H1 (cell line): ENCODE measurements around the gene NAA10. TPM values are rescaled to one million over a fixed set of nuclear protein-coding genes. Genes with fewer than 3 reads are reported as not detected.

ENCODE experiments used
- CTCF ChIA-PET: fragments of 300-600 bp; sonication (Branson Sonifier 250); formaldehyde crosslinking; loops from one replicate; lab custom pipeline; 2021; ENCODE audit not compliant: partially characterized antibody; lab: Charles Lee
- POLR2A ChIA-PET: fragments of 300-600 bp; sonication (Branson Sonifier 250); formaldehyde crosslinking; loops from one replicate; lab custom pipeline; 2021; ENCODE audit warnings: inconsistent platforms; ENCODE audit not compliant: partially characterized antibody; lab: Charles Lee
- DNase-seq, 2 experiments: peaks; one replicate each; pipeline versions ENCODE4 v3.0.0 to v3.0.0-alpha.2; 2010 to 2022; ENCODE audit warnings: low spot score in 2 of 2, low read depth in 1 of 2, mixed read lengths in 1 of 2
- FAIRE-seq: peaks from 2 replicates; lab custom pipeline; 2011; peaks lifted over from hg19 to GRCh38; lab: Jason Lieb, UNC
- H2AFZ ChIP-seq: 2 replicates; pipeline ENCODE4 v1.8.1; 2012; ENCODE audit warnings: low read length, inconsistent platforms
- H2AK5ac ChIP-seq: 2 replicates; pipeline ENCODE4 v1.6.1; 2013; ENCODE audit warnings: low read depth, low read length
- H2BK120ac ChIP-seq: replicated peaks from 2 replicates; pipeline ENCODE3; 2013; ENCODE audit warnings: low read depth, low read length, inconsistent platforms
- H2BK12ac ChIP-seq: 2 replicates; pipeline ENCODE4 v1.6.1; 2013; ENCODE audit warnings: low read depth, low read length
- H2BK15ac ChIP-seq: 2 replicates; pipeline ENCODE4 v1.6.1; 2013; ENCODE audit warnings: low read length
- H2BK20ac ChIP-seq: 2 replicates; pipeline ENCODE4 v1.6.1; 2013; ENCODE audit warnings: low read length
- H2BK5ac ChIP-seq: 2 replicates; pipeline ENCODE4 v1.6.1; 2013; ENCODE audit warnings: low read depth, low read length
- H3K14ac ChIP-seq: 2 replicates; pipeline ENCODE4 v1.6.1; 2013; ENCODE audit warnings: inconsistent platforms; ENCODE audit not compliant: insufficient read length
- H3K18ac ChIP-seq: 2 replicates; pipeline ENCODE4 v1.6.1; 2013; ENCODE audit warnings: low read length; ENCODE audit errors: extremely low read depth
- H3K23ac ChIP-seq: 2 replicates; pipeline ENCODE4 v1.6.1; 2013; ENCODE audit warnings: inconsistent platforms; ENCODE audit not compliant: insufficient read length
- H3K23me2 ChIP-seq: 2 replicates; pipeline ENCODE4 v1.6.1; 2013; ENCODE audit warnings: low read depth, low read length
- H3K27ac ChIP-seq: 2 replicates; pipeline ENCODE4 v1.6.1; 2011; ENCODE audit warnings: low read depth, low read length, inconsistent platforms
- H3K27me3 ChIP-seq, 4 experiments: replicated peaks in 1 of 4; 1 replicate in 1 of 4; 2 replicates in 3 of 4; pipeline versions ENCODE4 v1.6.1 to v1.8.1; 2011 to 2013; ENCODE audit warnings: low read length in 3 of 4, mild to moderate bottlenecking in 3 of 4, inconsistent platforms in 2 of 4, mixed read lengths in 2 of 4, moderate library complexity in 1 of 4; ENCODE audit not compliant: control insufficient read depth in 3 of 4, insufficient read depth in 3 of 4; ENCODE audit errors: extremely low read depth in 1 of 4
- H3K36me3 ChIP-seq, 4 experiments: 2 replicates each; pipeline versions ENCODE4 v1.6.1 to v1.8.1; 2011 to 2013; ENCODE audit warnings: mild to moderate bottlenecking in 4 of 4, low read length in 3 of 4, moderate library complexity in 2 of 4, control low read depth in 1 of 4, inconsistent platforms in 1 of 4; ENCODE audit not compliant: insufficient read depth in 4 of 4, control insufficient read depth in 2 of 4
- H3K4ac ChIP-seq: replicated peaks from 2 replicates; pipeline ENCODE3; 2013; ENCODE audit warnings: low read length, low read depth, mixed read lengths, inconsistent platforms; ENCODE audit not compliant: insufficient read length
- H3K4me1 ChIP-seq, 4 experiments: replicated peaks in 1 of 4; 1 replicate in 1 of 4; 2 replicates in 3 of 4; pipeline versions ENCODE4 v1.6.1 to v1.8.1; 2011 to 2013; ENCODE audit warnings: low read length in 3 of 4, inconsistent platforms in 2 of 4, mixed read lengths in 1 of 4; ENCODE audit not compliant: insufficient read depth in 4 of 4, control insufficient read depth in 3 of 4
- H3K4me2 ChIP-seq, 2 experiments: 2 replicates each; pipeline versions ENCODE4 v1.6.1 to v1.8.1; 2011 to 2013; ENCODE audit warnings: low read depth in 2 of 2, low read length in 2 of 2, control low read depth in 1 of 2, inconsistent platforms in 1 of 2, mild to moderate bottlenecking in 1 of 2; ENCODE audit not compliant: insufficient read depth in 1 of 2
- H3K4me3 ChIP-seq, 4 experiments: fragments of 200-600, 300-600 bp in 1 of 4; sonication (generic), shearing (Covaris generic), sonication (Bioruptor Twin) in 1 of 4; 2 replicates each; pipeline versions ENCODE4 v1.5.1 to v1.8.1; 2011 to 2016; ENCODE audit warnings: low read length in 4 of 4, low read depth in 3 of 4, control low read depth in 2 of 4, inconsistent platforms in 2 of 4, mild to moderate bottlenecking in 2 of 4, mixed read lengths in 1 of 4, moderate library complexity in 1 of 4; ENCODE audit not compliant: insufficient read depth in 2 of 4; ENCODE audit errors: extremely low read depth in 1 of 4
- H3K56ac ChIP-seq: replicated peaks from 2 replicates; pipeline ENCODE3; 2013; ENCODE audit warnings: low read depth, mild to moderate bottlenecking, mixed read lengths, low read length, inconsistent platforms; ENCODE audit not compliant: insufficient read length
- H3K79me1 ChIP-seq: 2 replicates; pipeline ENCODE4 v1.6.1; 2013; ENCODE audit warnings: low read depth, low read length, control low read depth
- H3K79me2 ChIP-seq, 2 experiments: 2 replicates each; pipeline versions ENCODE4 v1.6.1 to v1.8.1; 2012 to 2013; ENCODE audit warnings: low read length in 2 of 2, mild to moderate bottlenecking in 2 of 2, inconsistent platforms in 1 of 2; ENCODE audit not compliant: insufficient read depth in 2 of 2, control insufficient read depth in 1 of 2
- H3K9ac ChIP-seq, 4 experiments: replicated peaks in 1 of 4; 1 replicate in 1 of 4; 2 replicates in 3 of 4; pipeline versions ENCODE4 v1.6.1 to v1.8.1; 2011 to 2013; ENCODE audit warnings: low read depth in 3 of 4, low read length in 3 of 4, control low read depth in 2 of 4, mild to moderate bottlenecking in 2 of 4, moderate library complexity in 2 of 4, inconsistent platforms in 1 of 4; ENCODE audit errors: extremely low read depth in 1 of 4
- H3K9me3 ChIP-seq, 2 experiments: 2 replicates each; pipeline versions ENCODE4 v1.6.1 to v1.8.1; 2012 to 2013; ENCODE audit warnings: mild to moderate bottlenecking in 2 of 2, moderate library complexity in 2 of 2, control low read depth in 1 of 2, inconsistent platforms in 1 of 2, low read depth in 1 of 2, low read length in 1 of 2, mixed read lengths in 1 of 2; ENCODE audit not compliant: insufficient read depth in 2 of 2
- H4K20me1 ChIP-seq, 2 experiments: replicated peaks in 1 of 2; 2 replicates each; pipeline versions ENCODE3 to v1.8.1; 2011 to 2013; ENCODE audit warnings: inconsistent platforms in 2 of 2, low read length in 2 of 2, mild to moderate bottlenecking in 1 of 2; ENCODE audit not compliant: insufficient read depth in 2 of 2, control insufficient read depth in 1 of 2
- H4K5ac ChIP-seq: 2 replicates; pipeline ENCODE4 v1.6.1; 2013; ENCODE audit warnings: low read length, low read depth, mixed read lengths, inconsistent platforms; ENCODE audit not compliant: insufficient read length
- H4K8ac ChIP-seq: 2 replicates; pipeline ENCODE4 v1.8.0; 2013; ENCODE audit warnings: mild to moderate bottlenecking, moderate library complexity, low read length, inconsistent platforms; ENCODE audit not compliant: insufficient read depth; ENCODE audit errors: extremely low read depth
- H4K91ac ChIP-seq: replicated peaks from 2 replicates; pipeline ENCODE3; 2013; ENCODE audit warnings: low read length, mixed read lengths, inconsistent platforms; ENCODE audit not compliant: insufficient read length
- BACH1 ChIP-seq: IDR thresholded peaks from 2 replicates; pipeline ENCODE4 v1.6.1; 2012; ENCODE audit warnings: low read length, improper control_type of control experiment
- EP300 ChIP-seq, 2 experiments: IDR thresholded peaks; 1 replicate in 1 of 2; 2 replicates in 1 of 2; pipeline ENCODE4 v1.6.1; 2011 to 2012; ENCODE audit warnings: low read depth in 2 of 2, low read length in 2 of 2, mild to moderate bottlenecking in 2 of 2, borderline replicate concordance in 1 of 2, inconsistent platforms in 1 of 2, moderate library complexity in 1 of 2
- EZH2 ChIP-seq: fragments of 200-600 bp; sonication (generic); IDR thresholded peaks from 2 replicates; pipeline ENCODE4 v1.7.1; 2012; ENCODE audit warnings: low read depth, mild to moderate bottlenecking, moderate library complexity, low read length, inconsistent platforms; ENCODE audit not compliant: severe bottlenecking
- JUN ChIP-seq: IDR thresholded peaks from 2 replicates; pipeline ENCODE4 v1.6.1; 2011; ENCODE audit warnings: low read depth, mild to moderate bottlenecking, improper control_type of control experiment, low read length
- KDM4A ChIP-seq: IDR thresholded peaks from one replicate; pipeline ENCODE4 v1.7.1; 2012; ENCODE audit warnings: low read depth, mild to moderate bottlenecking, moderate library complexity, low read length, inconsistent platforms; ENCODE audit not compliant: severe bottlenecking
- MAFK ChIP-seq: IDR thresholded peaks from 2 replicates; pipeline ENCODE4 v1.6.1; 2012; ENCODE audit warnings: low read depth, mild to moderate bottlenecking, improper control_type of control experiment, low read length
- NRF1 ChIP-seq: IDR thresholded peaks from 2 replicates; pipeline ENCODE4 v1.6.1; 2011; ENCODE audit warnings: mild to moderate bottlenecking, low read depth, low read length, improper control_type of control experiment
- POLR2A ChIP-seq, 2 experiments: IDR thresholded peaks; 1 replicate in 1 of 2; 2 replicates in 1 of 2; pipeline ENCODE4 v1.6.1; 2011; ENCODE audit warnings: low read depth in 2 of 2, low read length in 2 of 2, mild to moderate bottlenecking in 2 of 2; ENCODE audit errors: control extremely low read depth in 1 of 2
- SP4 ChIP-seq: IDR thresholded peaks from 2 replicates; pipeline ENCODE4 v1.6.1; 2012; ENCODE audit warnings: low read length, inconsistent platforms
- TBP ChIP-seq: IDR thresholded peaks from 2 replicates; pipeline ENCODE4 v1.6.1; 2011; ENCODE audit warnings: low read depth, low read length, improper control_type of control experiment
- YY1 ChIP-seq: IDR thresholded peaks from 2 replicates; pipeline ENCODE4 v1.6.1; 2011; ENCODE audit warnings: low read depth, mild to moderate bottlenecking, low read length
- WGBS, 2 experiments: shearing (Covaris generic) in 1 of 2; methylation state at CpG; one replicate each; pipeline versions ENCODE4 v1.1.6 to v1.1.7; 2013 to 2015; ENCODE audit warnings: low lambda C conversion rate in 2 of 2, mixed read lengths in 2 of 2, inconsistent platforms in 1 of 2, low coverage in 1 of 2, missing lambda C conversion rate in 1 of 2; ENCODE audit not compliant: insufficient replicate concordance in 2 of 2, insufficient coverage in 1 of 2, insufficient read length in 1 of 2; ENCODE audit errors: extremely low coverage in 1 of 2, missing lambda C conversion rate in 1 of 2; 5-methylcytosine and 5-hydroxymethylcytosine counted together
- polyA plus RNA-seq, 7 experiments: library from polyadenylated mRNA; depleted of rRNA in 3 of 7; stranded (reverse) in 5 of 7; unstranded in 2 of 7; fragments of >200 nt in 5 of 7; fragments of 200-250 nt in 2 of 7; gene quantifications; 1 replicate in 5 of 7; 2 replicates in 1 of 7; 4 replicates in 1 of 7; pipeline versions ENCODE4 v1.2.1 to v1.2.3, GENCODE V29; 2011 to 2013; ENCODE audit warnings: missing spikeins in 2 of 7, mixed read lengths in 2 of 7
- total RNA-seq: library from RNA; stranded (reverse); fragmentation: NEBNext Ultra II Directional; extraction: Animal tissue kit (Norgen Biotek cat#: 25700); gene quantifications from 2 replicates; pipeline ENCODE4 v1.2.1, GENCODE V29; 2021
- TF ChIP-seq, protein P1 (sequence below): IDR thresholded peaks from 2 replicates; pipeline ENCODE4 v1.6.1; 2011; ENCODE audit warnings: low read depth, mild to moderate bottlenecking, low read length; ENCODE audit not compliant: insufficient read depth

NAA10 gene
- total and polyA plus RNA-seq, 2 of the 8 experiments (the other 6 are each of a cell fraction or from before 2014, with no cell fraction given), result 80.4 to 98.8 TPM

GRCh38 chrX:153968754-153969124, 33.9 kb upstream of the NAA10 start:
- H2BK20ac ChIP-seq, result no peak overlapping the region
- no peak overlapping the region for H2BK15ac ChIP-seq
- no peak overlapping the region for H2AK5ac ChIP-seq
- no peak overlapping the region for H3K14ac ChIP-seq
- H3K4me3 ChIP-seq, result peak overlapping the region; percentile 64 to 99 (median 82); a peak in 7 of 8 replicates
- H2BK120ac ChIP-seq, result no peak overlapping the region
- H3K27ac ChIP-seq, result no peak overlapping the region
- peak overlapping the region; percentile 66 to 85 for H3K4me2 ChIP-seq
- no peaks in the 10 kb centered on the region for H3K9me3 ChIP-seq
- WGBS, 2 experiments, result 29% methylated on average over 12 of the region's 12 CpGs; no CpG with 5 or more reads in 1 of the 2 experiments
- FAIRE-seq (no peak), DNase-seq (no peak)
- H3K9ac ChIP-seq, result no peak overlapping the region
- no peaks in the 10 kb centered on the region; the same call in 1 of the 2 replicates for H3K79me1 ChIP-seq
- no peak overlapping the region for H2BK12ac ChIP-seq
- H4K8ac ChIP-seq, result no peak overlapping the region
- H2AFZ ChIP-seq, result no peak overlapping the region
- H3K23me2 ChIP-seq, result peaks cover 8% of the 10 kb centered on the region; the same call in 1 of the 2 replicates
- H3K23ac ChIP-seq, result no peak overlapping the region
- H4K20me1 ChIP-seq, result peaks cover 18 to 29% of the 10 kb centered on the region in 2 experiments
- H3K36me3 ChIP-seq, result 0 out of 8 replicates have a peak, but pooled peaks cover 0 to under 1% (median 0%) of the 10 kb centered on the region in 4 experiments
- H3K4me1 ChIP-seq, result peaks cover 4 to 23% (median 15%) of the 10 kb centered on the region in 4 experiments
- H3K56ac ChIP-seq, result no peak overlapping the region
- no peak overlapping the region for H4K5ac ChIP-seq
- H3K79me2 ChIP-seq, result peaks cover 44 to 70% of the 10 kb centered on the region in 2 experiments
- CTCF ChIA-PET, result interaction anchor here (1.1 to 11.2 kb wide), 4 partner anchors 21 to 90 kb away, joined by 4 to 102 read pairs (median 5); partner anchors contain the start of gene RENBP
- H4K91ac ChIP-seq, result no peak overlapping the region
- H2BK5ac ChIP-seq, result no peak overlapping the region
- no peaks in the 10 kb centered on the region for H3K27me3 ChIP-seq
- H3K4ac ChIP-seq, result no peak overlapping the region
- H3K18ac ChIP-seq, result no peak overlapping the region
- POLR2A ChIA-PET, result interaction anchor here (1.0 to 4.0 kb wide), 12 partner anchors 11 to 191 kb away, joined by 3 to 26 read pairs (median 4); partner anchors contain the start of genes ARHGAP4 and RENBP
- TF ChIP-seq KDM4A (no peak), BACH1 (no peak), SP4 (no peak), EP300 (IDR thresholded peaks at IDR 0.05; ENCODE audit: borderline replicate concordance in 1 of 2, low read depth in 2 of 2, low read length in 2 of 2) (no peak), POLR2A (IDR thresholded peaks at IDR 0.05; ENCODE audit: control extremely low read depth in 1 of 2, low read depth in 2 of 2, low read length in 2 of 2) (no peak), TBP (no peak), MAFK (no peak), JUN (no peak), NRF1 (no peak), EZH2 (no peak), YY1 (no peak)
- TF ChIP-seq, protein P1, sequence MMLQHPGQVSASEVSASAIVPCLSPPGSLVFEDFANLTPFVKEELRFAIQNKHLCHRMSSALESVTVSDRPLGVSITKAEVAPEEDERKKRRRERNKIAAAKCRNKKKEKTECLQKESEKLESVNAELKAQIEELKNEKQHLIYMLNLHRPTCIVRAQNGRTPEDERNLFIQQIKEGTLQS, result no peak
